Measurements from ENCODE around the gene CABLES1.

DNA sequence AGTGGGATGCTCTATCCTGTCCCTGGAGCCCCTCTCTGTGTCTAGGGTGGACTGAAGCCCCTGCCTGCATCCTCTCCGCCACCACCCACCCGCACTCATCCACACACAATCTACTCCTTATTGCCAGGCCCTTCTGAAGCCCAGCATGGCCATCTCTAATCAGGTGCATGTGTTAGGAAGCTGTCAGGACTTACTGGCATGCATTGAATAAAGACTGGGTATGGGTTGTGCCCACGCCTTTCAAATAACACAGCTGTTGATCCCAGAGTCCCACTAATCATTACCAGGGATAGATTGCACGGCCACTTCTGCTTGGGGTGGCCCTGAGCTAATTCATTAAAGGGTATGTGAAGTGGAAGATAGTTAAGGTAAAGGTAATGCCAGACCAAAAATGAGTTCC lies 88.4 kb downstream of the CABLES1 start:
- no peak for TF ChIP-seq POLR2A (IDR thresholded peaks at IDR 0.05)
- TF ChIP-seq, protein P1, sequence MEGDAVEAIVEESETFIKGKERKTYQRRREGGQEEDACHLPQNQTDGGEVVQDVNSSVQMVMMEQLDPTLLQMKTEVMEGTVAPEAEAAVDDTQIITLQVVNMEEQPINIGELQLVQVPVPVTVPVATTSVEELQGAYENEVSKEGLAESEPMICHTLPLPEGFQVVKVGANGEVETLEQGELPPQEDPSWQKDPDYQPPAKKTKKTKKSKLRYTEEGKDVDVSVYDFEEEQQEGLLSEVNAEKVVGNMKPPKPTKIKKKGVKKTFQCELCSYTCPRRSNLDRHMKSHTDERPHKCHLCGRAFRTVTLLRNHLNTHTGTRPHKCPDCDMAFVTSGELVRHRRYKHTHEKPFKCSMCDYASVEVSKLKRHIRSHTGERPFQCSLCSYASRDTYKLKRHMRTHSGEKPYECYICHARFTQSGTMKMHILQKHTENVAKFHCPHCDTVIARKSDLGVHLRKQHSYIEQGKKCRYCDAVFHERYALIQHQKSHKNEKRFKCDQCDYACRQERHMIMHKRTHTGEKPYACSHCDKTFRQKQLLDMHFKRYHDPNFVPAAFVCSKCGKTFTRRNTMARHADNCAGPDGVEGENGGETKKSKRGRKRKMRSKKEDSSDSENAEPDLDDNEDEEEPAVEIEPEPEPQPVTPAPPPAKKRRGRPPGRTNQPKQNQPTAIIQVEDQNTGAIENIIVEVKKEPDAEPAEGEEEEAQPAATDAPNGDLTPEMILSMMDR (IDR thresholded peaks at IDR 0.05): no peak

Data from Peyer's patch (tissue), 4 donors.